Measurements from ENCODE around the gene ANKH. TPM values are rescaled to one million over a fixed set of nuclear protein-coding genes. Genes with fewer than 3 reads are reported as not detected.

Gene ANKH
- polyA plus RNA-seq, 1 donor from 2014 or later: 9.9 TPM

DNA sequence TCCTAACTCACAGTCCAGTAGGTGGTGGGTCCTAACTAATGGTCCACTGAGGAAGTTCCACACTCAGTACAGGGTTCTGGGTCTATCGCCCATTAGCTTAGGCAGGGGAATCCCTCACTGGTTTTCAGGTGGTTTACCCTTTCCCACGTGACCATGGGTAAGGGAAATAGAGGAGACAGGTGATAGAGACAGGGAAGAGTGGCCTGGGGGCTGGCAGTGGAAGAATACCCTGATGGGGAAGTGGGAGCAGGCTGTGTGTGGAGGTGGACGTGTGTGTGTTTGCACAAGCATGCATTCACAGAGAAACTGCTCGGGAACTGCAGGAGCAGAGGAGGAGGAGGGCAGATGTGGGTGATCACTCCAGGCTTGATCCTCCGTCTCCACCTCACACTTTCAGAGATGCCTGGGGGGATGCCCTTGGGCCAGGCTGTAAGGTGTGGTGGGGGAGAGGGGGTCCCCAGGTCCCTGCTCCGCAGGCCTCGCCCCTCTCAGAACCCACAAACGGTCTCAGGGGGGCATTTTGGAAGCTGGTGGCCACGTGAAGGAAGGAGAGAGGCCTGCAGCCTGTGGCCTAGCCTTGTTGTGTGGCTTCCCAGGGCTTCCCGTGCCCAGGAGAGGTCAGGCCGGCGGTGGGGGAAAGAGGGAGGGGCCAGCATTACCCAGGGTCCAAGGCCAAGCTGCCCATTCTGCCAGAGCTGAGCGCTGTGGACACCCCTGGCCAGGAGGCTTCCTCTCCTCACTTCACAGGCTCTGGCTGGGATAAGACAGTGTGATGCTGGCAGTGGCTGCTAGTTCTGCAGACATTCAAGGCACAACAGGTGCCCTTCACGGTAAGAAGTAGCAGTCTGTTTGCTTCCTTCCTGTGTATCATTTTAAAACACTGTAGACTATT is 127.0 kb downstream of the ANKH start:
- Histone ChIP-seq H2AFZ (ENCODE audit: low read depth, low read length) (no peak overlapping the region), H3F3A (ENCODE audit: insufficient read depth, low read length, poor library complexity, severe bottlenecking) (no peaks in the 10 kb centered on the region), H3K27me3 (ENCODE audit: insufficient read depth, low read depth, low read length) (no peaks in the 10 kb centered on the region), H3K9ac (ENCODE audit: low read length) (no peak overlapping the region), H3K27ac (ENCODE audit: low read length) (no peak overlapping the region), H3K79me2 (replicated peaks; ENCODE audit: insufficient read depth, low read length) (no peaks in the 10 kb centered on the region), H3K4me3 (ENCODE audit: low read length) (no peak overlapping the region), H3K9me2 (ENCODE audit: insufficient read depth, low read length) (no peaks in the 10 kb centered on the region), H3K36me3 (ENCODE audit: insufficient read depth, low read length) (peaks cover 14% of the 10 kb centered on the region), H4K20me1 (ENCODE audit: insufficient read depth) (no peaks in the 10 kb centered on the region), H3K9me3 (ENCODE audit: low read length) (no peaks in the 10 kb centered on the region), H3K4me2 (ENCODE audit: low read length) (no peak overlapping the region)
- TF ChIP-seq POLR2AphosphoS5 (IDR thresholded peaks at IDR 0.05): no peak
- TF ChIP-seq, protein P1, sequence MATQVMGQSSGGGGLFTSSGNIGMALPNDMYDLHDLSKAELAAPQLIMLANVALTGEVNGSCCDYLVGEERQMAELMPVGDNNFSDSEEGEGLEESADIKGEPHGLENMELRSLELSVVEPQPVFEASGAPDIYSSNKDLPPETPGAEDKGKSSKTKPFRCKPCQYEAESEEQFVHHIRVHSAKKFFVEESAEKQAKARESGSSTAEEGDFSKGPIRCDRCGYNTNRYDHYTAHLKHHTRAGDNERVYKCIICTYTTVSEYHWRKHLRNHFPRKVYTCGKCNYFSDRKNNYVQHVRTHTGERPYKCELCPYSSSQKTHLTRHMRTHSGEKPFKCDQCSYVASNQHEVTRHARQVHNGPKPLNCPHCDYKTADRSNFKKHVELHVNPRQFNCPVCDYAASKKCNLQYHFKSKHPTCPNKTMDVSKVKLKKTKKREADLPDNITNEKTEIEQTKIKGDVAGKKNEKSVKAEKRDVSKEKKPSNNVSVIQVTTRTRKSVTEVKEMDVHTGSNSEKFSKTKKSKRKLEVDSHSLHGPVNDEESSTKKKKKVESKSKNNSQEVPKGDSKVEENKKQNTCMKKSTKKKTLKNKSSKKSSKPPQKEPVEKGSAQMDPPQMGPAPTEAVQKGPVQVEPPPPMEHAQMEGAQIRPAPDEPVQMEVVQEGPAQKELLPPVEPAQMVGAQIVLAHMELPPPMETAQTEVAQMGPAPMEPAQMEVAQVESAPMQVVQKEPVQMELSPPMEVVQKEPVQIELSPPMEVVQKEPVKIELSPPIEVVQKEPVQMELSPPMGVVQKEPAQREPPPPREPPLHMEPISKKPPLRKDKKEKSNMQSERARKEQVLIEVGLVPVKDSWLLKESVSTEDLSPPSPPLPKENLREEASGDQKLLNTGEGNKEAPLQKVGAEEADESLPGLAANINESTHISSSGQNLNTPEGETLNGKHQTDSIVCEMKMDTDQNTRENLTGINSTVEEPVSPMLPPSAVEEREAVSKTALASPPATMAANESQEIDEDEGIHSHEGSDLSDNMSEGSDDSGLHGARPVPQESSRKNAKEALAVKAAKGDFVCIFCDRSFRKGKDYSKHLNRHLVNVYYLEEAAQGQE (IDR thresholded peaks at IDR 0.05; ENCODE audit: borderline replicate concordance): no peak
- no peak for TF ChIP-seq EP300 (conservative IDR thresholded peaks at IDR 0.05; ENCODE audit: poor library complexity, severe bottlenecking)
- no peak for TF ChIP-seq EZH2 (IDR thresholded peaks at IDR 0.05; ENCODE audit: borderline replicate concordance, insufficient read depth, low read length, poor library complexity, severe bottlenecking)
- no peak for TF ChIP-seq TAF1 (IDR thresholded peaks at IDR 0.05; ENCODE audit: low read depth)
- TF ChIP-seq, protein P2, sequence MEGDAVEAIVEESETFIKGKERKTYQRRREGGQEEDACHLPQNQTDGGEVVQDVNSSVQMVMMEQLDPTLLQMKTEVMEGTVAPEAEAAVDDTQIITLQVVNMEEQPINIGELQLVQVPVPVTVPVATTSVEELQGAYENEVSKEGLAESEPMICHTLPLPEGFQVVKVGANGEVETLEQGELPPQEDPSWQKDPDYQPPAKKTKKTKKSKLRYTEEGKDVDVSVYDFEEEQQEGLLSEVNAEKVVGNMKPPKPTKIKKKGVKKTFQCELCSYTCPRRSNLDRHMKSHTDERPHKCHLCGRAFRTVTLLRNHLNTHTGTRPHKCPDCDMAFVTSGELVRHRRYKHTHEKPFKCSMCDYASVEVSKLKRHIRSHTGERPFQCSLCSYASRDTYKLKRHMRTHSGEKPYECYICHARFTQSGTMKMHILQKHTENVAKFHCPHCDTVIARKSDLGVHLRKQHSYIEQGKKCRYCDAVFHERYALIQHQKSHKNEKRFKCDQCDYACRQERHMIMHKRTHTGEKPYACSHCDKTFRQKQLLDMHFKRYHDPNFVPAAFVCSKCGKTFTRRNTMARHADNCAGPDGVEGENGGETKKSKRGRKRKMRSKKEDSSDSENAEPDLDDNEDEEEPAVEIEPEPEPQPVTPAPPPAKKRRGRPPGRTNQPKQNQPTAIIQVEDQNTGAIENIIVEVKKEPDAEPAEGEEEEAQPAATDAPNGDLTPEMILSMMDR (IDR thresholded peaks at IDR 0.05; ENCODE audit: poor library complexity, severe bottlenecking): no peak

DNA sequence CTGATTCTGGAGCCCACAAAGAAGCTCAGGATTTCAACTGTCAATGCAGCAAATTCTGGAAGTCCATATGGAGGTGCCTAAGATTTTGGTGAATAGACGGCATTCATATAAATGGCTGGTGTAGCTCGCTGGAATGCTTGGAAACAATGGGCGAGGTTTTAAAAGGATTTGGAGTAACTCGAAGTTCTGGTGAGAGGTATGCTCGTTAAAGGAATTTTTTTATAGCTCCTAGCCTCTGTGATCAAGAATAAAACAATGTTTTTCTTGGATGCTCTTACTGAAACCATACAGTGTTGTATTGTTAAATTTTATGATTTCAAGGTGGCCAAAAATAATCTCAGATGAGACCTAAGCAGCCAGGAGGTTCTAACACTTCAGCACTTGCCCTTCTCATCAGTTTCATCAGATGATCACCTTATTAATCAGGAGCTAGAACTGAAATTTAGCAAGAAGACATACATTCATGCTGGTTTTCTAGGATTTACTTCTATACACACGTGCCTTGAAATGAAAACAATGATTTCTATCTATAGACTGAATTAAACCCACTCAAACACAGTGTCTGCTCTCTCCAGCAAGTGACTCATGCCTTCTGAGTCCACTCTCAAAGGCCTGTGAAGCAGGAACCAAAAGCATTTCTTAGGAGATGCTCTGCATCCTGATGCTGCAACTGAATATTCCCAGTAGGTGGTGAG is 127.8 kb downstream of the ANKH start:
- Histone ChIP-seq H3K4me2 (ENCODE audit: low read length) (no peak overlapping the region), H3K9ac (ENCODE audit: low read length) (no peak overlapping the region), H3K9me2 (ENCODE audit: insufficient read depth, low read length) (no peaks in the 10 kb centered on the region), H3K36me3 (ENCODE audit: insufficient read depth, low read length) (peaks cover 14% of the 10 kb centered on the region), H3K27me3 (ENCODE audit: insufficient read depth, low read depth, low read length) (no peaks in the 10 kb centered on the region), H3K9me3 (ENCODE audit: low read length) (no peaks in the 10 kb centered on the region), H3F3A (ENCODE audit: insufficient read depth, low read length, poor library complexity, severe bottlenecking) (no peaks in the 10 kb centered on the region), H3K4me3 (ENCODE audit: low read length) (no peak overlapping the region), H3K79me2 (replicated peaks; ENCODE audit: insufficient read depth, low read length) (no peaks in the 10 kb centered on the region), H2AFZ (ENCODE audit: low read depth, low read length) (no peak overlapping the region), H4K20me1 (ENCODE audit: insufficient read depth) (no peaks in the 10 kb centered on the region), H3K27ac (ENCODE audit: low read length) (no peak overlapping the region)
- TF ChIP-seq MXI1 (conservative IDR thresholded peaks at IDR 0.05; ENCODE audit: poor library complexity, severe bottlenecking): no peak
- TF ChIP-seq EZH2 (IDR thresholded peaks at IDR 0.05; ENCODE audit: borderline replicate concordance, insufficient read depth, low read length, poor library complexity, severe bottlenecking): no peak

All from neural cell (in vitro differentiated cells).